OCI-LY1 (cell line): ENCODE data around the gene KDM4F.

Source experiments
- CTCF ChIP-seq: fragments of 200-600 bp; sonication (generic), shearing (Covaris generic); IDR thresholded peaks from 2 replicates; pipeline ENCODE4 v1.5.1; 2017; ENCODE audit warnings: mild to moderate bottlenecking, antibody characterized with exemption, low read length, moderate library complexity, mixed read lengths
- EZH2 ChIP-seq: fragments of 200-600 bp; sonication (generic), shearing (Covaris generic); IDR thresholded peaks from 2 replicates; pipeline ENCODE4 v1.8.0; 2017; ENCODE audit warnings: borderline replicate concordance, mixed run types, mild to moderate bottlenecking, antibody characterized with exemption, low read length, moderate library complexity, mixed read lengths

GRCh38 chr11:95066716-95067038, 17.5 kb downstream of the KDM4F start, which contains the start of gene SRSF8:
- TF ChIP-seq CTCF (no peak), EZH2 (no peak)
